ENCODE measurements around the gene CR1L. TPM values are rescaled to one million over a fixed set of nuclear protein-coding genes. Genes with fewer than 3 reads are reported as not detected.
A peak's percentile ranks its signal among the peaks of the same experiment; 100 is the strongest.

The CR1L gene
- total and polyA plus RNA-seq, 9 of the 15 experiments (the other 6 are each of a cell fraction or from before 2014, with no cell fraction given): 10.1 to 74.8 (median 34.3) TPM

DNA sequence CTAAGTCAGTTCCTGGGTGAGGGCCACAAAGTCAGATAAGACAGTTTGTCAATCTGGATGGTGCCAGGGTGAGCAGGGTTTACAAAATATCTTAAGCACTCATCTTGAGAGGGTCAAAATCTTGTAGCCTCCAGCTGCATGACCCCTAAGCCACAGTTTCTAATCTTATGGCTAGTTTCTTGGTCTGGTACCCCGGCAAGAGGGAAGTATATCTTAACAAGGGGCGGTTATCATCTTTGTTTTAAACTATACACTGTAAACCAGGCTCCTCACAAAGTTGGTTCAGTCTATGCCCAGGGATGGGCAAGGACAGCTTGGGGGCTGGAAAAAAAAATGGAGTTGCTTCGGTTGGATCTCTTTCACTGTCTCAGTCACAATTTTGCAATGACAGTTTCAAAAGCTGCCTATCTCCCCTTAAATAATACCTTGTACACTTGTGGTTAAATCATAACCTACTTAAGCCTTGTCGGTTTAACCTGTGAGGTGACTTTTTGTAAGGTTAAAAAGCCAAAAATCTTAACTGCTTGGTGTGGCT lies 99.1 kb downstream of the CR1L start (continued):
- TF ChIP-seq, protein P1, sequence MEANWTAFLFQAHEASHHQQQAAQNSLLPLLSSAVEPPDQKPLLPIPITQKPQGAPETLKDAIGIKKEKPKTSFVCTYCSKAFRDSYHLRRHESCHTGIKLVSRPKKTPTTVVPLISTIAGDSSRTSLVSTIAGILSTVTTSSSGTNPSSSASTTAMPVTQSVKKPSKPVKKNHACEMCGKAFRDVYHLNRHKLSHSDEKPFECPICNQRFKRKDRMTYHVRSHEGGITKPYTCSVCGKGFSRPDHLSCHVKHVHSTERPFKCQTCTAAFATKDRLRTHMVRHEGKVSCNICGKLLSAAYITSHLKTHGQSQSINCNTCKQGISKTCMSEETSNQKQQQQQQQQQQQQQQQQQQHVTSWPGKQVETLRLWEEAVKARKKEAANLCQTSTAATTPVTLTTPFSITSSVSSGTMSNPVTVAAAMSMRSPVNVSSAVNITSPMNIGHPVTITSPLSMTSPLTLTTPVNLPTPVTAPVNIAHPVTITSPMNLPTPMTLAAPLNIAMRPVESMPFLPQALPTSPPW (CRISPR knock-in tag; IDR thresholded peaks at IDR 0.05): peak; percentile 23; the same call in 1 of the 2 replicates
- TF ChIP-seq, protein P2, sequence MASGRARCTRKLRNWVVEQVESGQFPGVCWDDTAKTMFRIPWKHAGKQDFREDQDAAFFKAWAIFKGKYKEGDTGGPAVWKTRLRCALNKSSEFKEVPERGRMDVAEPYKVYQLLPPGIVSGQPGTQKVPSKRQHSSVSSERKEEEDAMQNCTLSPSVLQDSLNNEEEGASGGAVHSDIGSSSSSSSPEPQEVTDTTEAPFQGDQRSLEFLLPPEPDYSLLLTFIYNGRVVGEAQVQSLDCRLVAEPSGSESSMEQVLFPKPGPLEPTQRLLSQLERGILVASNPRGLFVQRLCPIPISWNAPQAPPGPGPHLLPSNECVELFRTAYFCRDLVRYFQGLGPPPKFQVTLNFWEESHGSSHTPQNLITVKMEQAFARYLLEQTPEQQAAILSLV (tag; IDR thresholded peaks at IDR 0.05): peak; percentile 33; the same call in 1 of the 2 replicates
- TF ChIP-seq ZNF239 (CRISPR knock-in tag; IDR thresholded peaks at IDR 0.05) (peak; percentile 51), POLR2AphosphoS5 (IDR thresholded peaks at IDR 0.05; ENCODE audit: control insufficient read depth, insufficient read depth, low read depth, low read length) (peak; percentile 35; the same call in 1 of the 2 replicates), GTF2A2 (tag; IDR thresholded peaks at IDR 0.05) (peak; percentile 79), MED1 (CRISPR knock-in tag; IDR thresholded peaks at IDR 0.05; ENCODE audit: borderline replicate concordance) (no peak), ZNF668 (CRISPR knock-in tag; IDR thresholded peaks at IDR 0.05) (peak; percentile 73; the same call in 1 of the 2 replicates), NFIC (IDR thresholded peaks at IDR 0.05) (peak; percentile 73), MYC (IDR thresholded peaks at IDR 0.05; ENCODE audit: low read depth, low read length) (no peak), MYC (CRISPR knock-in tag; IDR thresholded peaks at IDR 0.05; ENCODE audit: borderline replicate concordance, low read depth) (no peak), MTA3 (IDR thresholded peaks at IDR 0.05; ENCODE audit: borderline replicate concordance) (0 out of 2 replicates have a peak, but pooled peaks have one; percentile 21), FUS (optimal IDR thresholded peaks at IDR 0.05; ENCODE audit: low read depth, low read length) (no peak), ZNF311 (CRISPR knock-in tag; IDR thresholded peaks at IDR 0.05) (peak; percentile 91), IFI16 (CRISPR knock-in tag; IDR thresholded peaks at IDR 0.05) (no peak), RCOR1 (IDR thresholded peaks at IDR 0.05; ENCODE audit: borderline replicate concordance in 1 of 2, low read depth in 2 of 2, low read length in 2 of 2) (peak in 1 of 2 experiments; percentile 74; a peak in 1 of 4 replicates)
- TF ChIP-seq, protein P3, sequence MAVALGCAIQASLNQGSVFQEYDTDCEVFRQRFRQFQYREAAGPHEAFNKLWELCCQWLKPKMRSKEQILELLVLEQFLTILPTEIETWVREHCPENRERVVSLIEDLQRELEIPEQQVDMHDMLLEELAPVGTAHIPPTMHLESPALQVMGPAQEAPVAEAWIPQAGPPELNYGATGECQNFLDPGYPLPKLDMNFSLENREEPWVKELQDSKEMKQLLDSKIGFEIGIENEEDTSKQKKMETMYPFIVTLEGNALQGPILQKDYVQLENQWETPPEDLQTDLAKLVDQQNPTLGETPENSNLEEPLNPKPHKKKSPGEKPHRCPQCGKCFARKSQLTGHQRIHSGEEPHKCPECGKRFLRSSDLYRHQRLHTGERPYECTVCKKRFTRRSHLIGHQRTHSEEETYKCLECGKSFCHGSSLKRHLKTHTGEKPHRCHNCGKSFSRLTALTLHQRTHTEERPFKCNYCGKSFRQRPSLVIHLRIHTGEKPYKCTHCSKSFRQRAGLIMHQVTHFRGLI (CRISPR knock-in tag; IDR thresholded peaks at IDR 0.05): peak; percentile 76
- TF ChIP-seq, protein P4, sequence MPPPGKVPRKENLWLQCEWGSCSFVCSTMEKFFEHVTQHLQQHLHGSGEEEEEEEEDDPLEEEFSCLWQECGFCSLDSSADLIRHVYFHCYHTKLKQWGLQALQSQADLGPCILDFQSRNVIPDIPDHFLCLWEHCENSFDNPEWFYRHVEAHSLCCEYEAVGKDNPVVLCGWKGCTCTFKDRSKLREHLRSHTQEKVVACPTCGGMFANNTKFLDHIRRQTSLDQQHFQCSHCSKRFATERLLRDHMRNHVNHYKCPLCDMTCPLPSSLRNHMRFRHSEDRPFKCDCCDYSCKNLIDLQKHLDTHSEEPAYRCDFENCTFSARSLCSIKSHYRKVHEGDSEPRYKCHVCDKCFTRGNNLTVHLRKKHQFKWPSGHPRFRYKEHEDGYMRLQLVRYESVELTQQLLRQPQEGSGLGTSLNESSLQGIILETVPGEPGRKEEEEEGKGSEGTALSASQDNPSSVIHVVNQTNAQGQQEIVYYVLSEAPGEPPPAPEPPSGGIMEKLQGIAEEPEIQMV (tag; conservative IDR thresholded peaks at IDR 0.05; ENCODE audit: low read depth): peak; percentile 66; the same call in 1 of the 2 replicates
- TF ChIP-seq, protein P5, sequence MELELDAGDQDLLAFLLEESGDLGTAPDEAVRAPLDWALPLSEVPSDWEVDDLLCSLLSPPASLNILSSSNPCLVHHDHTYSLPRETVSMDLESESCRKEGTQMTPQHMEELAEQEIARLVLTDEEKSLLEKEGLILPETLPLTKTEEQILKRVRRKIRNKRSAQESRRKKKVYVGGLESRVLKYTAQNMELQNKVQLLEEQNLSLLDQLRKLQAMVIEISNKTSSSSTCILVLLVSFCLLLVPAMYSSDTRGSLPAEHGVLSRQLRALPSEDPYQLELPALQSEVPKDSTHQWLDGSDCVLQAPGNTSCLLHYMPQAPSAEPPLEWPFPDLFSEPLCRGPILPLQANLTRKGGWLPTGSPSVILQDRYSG (tag; conservative IDR thresholded peaks at IDR 0.05; ENCODE audit: low read depth): peak; percentile 88
- TF ChIP-seq, protein P6, sequence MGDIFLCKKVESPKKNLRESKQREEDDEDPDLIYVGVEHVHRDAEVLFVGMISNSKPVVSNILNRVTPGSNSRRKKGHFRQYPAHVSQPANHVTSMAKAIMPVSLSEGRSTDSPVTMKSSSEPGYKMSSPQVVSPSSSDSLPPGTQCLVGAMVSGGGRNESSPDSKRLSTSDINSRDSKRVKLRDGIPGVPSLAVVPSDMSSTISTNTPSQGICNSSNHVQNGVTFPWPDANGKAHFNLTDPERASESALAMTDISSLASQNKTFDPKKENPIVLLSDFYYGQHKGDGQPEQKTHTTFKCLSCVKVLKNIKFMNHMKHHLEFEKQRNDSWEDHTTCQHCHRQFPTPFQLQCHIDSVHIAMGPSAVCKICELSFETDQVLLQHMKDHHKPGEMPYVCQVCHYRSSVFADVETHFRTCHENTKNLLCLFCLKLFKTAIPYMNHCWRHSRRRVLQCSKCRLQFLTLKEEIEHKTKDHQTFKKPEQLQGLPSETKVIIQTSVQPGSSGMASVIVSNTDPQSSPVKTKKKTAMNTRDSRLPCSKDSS (IDR thresholded peaks at IDR 0.05; ENCODE audit: low read depth, partially characterized antibody): no peak

All from K562 (cell line).